K562 (cell line): Measurements from ENCODE around the gene NKAIN4. TPM values are rescaled to one million over a fixed set of nuclear protein-coding genes. Genes with fewer than 3 reads are reported as not detected.

ENCODE experiments used
- ATAC-seq: fragments of 200-7000 bp; cut with Tn5 transposase; 3 replicates; pipeline ENCODE4 v1.9.1; 2020; ENCODE audit warnings: moderate library complexity
- BruUV-seq: library from RNA; stranded (reverse); fragments of 400-500 nt; replicated peaks from 2 replicates; lab custom pipeline; 2021; lab: Mats Ljungman, UMichigan
- CTCF ChIA-PET: fragments of 300-600 bp; formaldehyde crosslinking; extraction: SDS; loops from one replicate; lab custom pipeline; 2021; ENCODE audit warnings: low intra/inter-chr PET ratio; lab: Yijun Ruan, JAX
- POLR2A ChIA-PET: fragments of 300-600, 350-650 bp; sonication (Branson Sonifier 250); formaldehyde crosslinking; extraction: SDS; loops from one replicate; lab custom pipeline; 2021; ENCODE audit warnings: antibody characterized with exemption, inconsistent platforms; lab: Yijun Ruan, JAX
- DNase-seq, 4 experiments: peaks; one replicate each; pipeline versions ENCODE4 v3.0.0 to v3.0.0-alpha.2; 2011 to 2018; ENCODE audit warnings: low spot score in 3 of 4, mixed read lengths in 3 of 4; ENCODE audit errors: extremely low read depth in 1 of 4
- FAIRE-seq: peaks from 2 replicates; lab custom pipeline; 2011; peaks lifted over from hg19 to GRCh38; lab: Jason Lieb, UNC
- H2AFZ ChIP-seq: 2 replicates; pipeline ENCODE4 v1.6.0; 2011; ENCODE audit warnings: low read depth, low read length, control low read depth, inconsistent platforms
- H3K27ac ChIP-seq: fragments of 200-600 bp; 3 replicates; pipeline ENCODE4 v1.8.0; 2011; ENCODE audit warnings: low read depth, mild to moderate bottlenecking, control low read depth, inconsistent platforms, low read length, moderate library complexity, mixed read lengths; ENCODE audit errors: extremely low read depth
- H3K27me3 ChIP-seq, 2 experiments: fragments of 300-600 bp in 1 of 2; 2 replicates in 1 of 2; 3 replicates in 1 of 2; pipeline versions ENCODE4 v1.6.0 to v1.8.0; 2011; ENCODE audit warnings: inconsistent platforms in 2 of 2, low read length in 2 of 2, mild to moderate bottlenecking in 1 of 2, mixed read lengths in 1 of 2, moderate library complexity in 1 of 2; ENCODE audit not compliant: control insufficient read depth in 2 of 2, insufficient read depth in 2 of 2
- H3K36me3 ChIP-seq: fragments of 300-600 bp; 3 replicates; pipeline ENCODE4 v1.8.0; 2011; ENCODE audit warnings: mild to moderate bottlenecking, low read length, inconsistent platforms; ENCODE audit not compliant: control insufficient read depth, insufficient read depth
- H3K4me1 ChIP-seq, 2 experiments: fragments of 200-600 bp in 1 of 2; replicated peaks in 1 of 2; 2 replicates in 1 of 2; 3 replicates in 1 of 2; pipeline versions ENCODE4 v1.5.1 to v1.8.0; 2011; ENCODE audit warnings: inconsistent platforms in 2 of 2, low read length in 2 of 2, mild to moderate bottlenecking in 1 of 2, mixed read lengths in 1 of 2, moderate library complexity in 1 of 2; ENCODE audit not compliant: control insufficient read depth in 2 of 2, insufficient read depth in 2 of 2
- H3K4me2 ChIP-seq: 2 replicates; pipeline ENCODE4 v1.6.1; 2011; ENCODE audit warnings: low read length, control low read depth, inconsistent platforms, mixed read lengths; ENCODE audit not compliant: insufficient read depth
- H3K4me3 ChIP-seq: fragments of 200-600 bp; sonication (generic), shearing (Covaris generic); 2 replicates; pipeline ENCODE4 v1.5.1; 2016; ENCODE audit warnings: control low read depth, inconsistent platforms
- H3K79me2 ChIP-seq: fragments of 200-600 bp; 3 replicates; pipeline ENCODE4 v1.8.0; 2011; ENCODE audit warnings: low read length, inconsistent platforms; ENCODE audit not compliant: control insufficient read depth, insufficient read depth
- H3K9ac ChIP-seq, 2 experiments: 2 replicates each; pipeline versions ENCODE4 v1.6.0 to v1.6.1; 2011; ENCODE audit warnings: low read depth in 2 of 2, low read length in 2 of 2, control low read depth in 1 of 2, inconsistent platforms in 1 of 2, mild to moderate bottlenecking in 1 of 2, mixed read lengths in 1 of 2; ENCODE audit not compliant: insufficient read depth in 1 of 2
- H3K9me1 ChIP-seq: one replicate; pipeline ENCODE4 v1.6.0; 2011; ENCODE audit warnings: inconsistent platforms, mild to moderate bottlenecking, low read length, moderate library complexity; ENCODE audit not compliant: control insufficient read depth, insufficient read depth
- H3K9me3 ChIP-seq: replicated peaks from 2 replicates; pipeline ENCODE4 v1.5.1; 2011; ENCODE audit warnings: low read depth, low read length, inconsistent platforms; ENCODE audit not compliant: control insufficient read depth, insufficient read depth
- H4K20me1 ChIP-seq: replicated peaks from 2 replicates; pipeline ENCODE4 v1.6.1; 2011; ENCODE audit warnings: low read length, inconsistent platforms, mixed read lengths; ENCODE audit not compliant: control insufficient read depth, insufficient read depth
- CBX1 ChIP-seq: sonication (generic); IDR thresholded peaks from 2 replicates; pipeline ENCODE4 v1.6.1; 2016; ENCODE audit warnings: antibody characterized with exemption, low read depth, mild to moderate bottlenecking
- FOXA1 ChIP-seq: fragments of 450-650 bp; IDR thresholded peaks from 2 replicates; pipeline ENCODE4 v1.6.1; 2016; ENCODE audit warnings: mild to moderate bottlenecking, borderline replicate concordance
- IFI16 ChIP-seq: fragments of 250-450 bp; sonication (Bioruptor Pico); IDR thresholded peaks from 2 replicates; pipeline ENCODE4 v2.1.2; 2022; ENCODE audit warnings: mild to moderate bottlenecking, inconsistent platforms
- KHSRP ChIP-seq: fragments of 450-650 bp; IDR thresholded peaks from 2 replicates; pipeline ENCODE4 v1.6.1; 2017
- U2AF1 ChIP-seq: fragments of 200-400 bp; formaldehyde crosslinking; optimal IDR thresholded peaks from 2 replicates; pipeline ENCODE3; 2017; ENCODE audit warnings: mild to moderate bottlenecking, low read depth, low read length, moderate library complexity
- ZNF263 ChIP-seq: sonication (generic); formaldehyde crosslinking; IDR thresholded peaks from 2 replicates; pipeline ENCODE4 v1.8.0; 2022; ENCODE audit warnings: mild to moderate bottlenecking, missing genetic modification reagents, borderline replicate concordance
- WGBS: fragments of 100-300 bp; shearing (Covaris generic); methylation state at CpG from one replicate; pipeline ENCODE4 v1.1.6; 2016; ENCODE audit warnings: low coverage, mixed read lengths; ENCODE audit not compliant: insufficient coverage; ENCODE audit errors: missing lambda C conversion rate; 5-methylcytosine and 5-hydroxymethylcytosine counted together
- in situ Hi-C: fragments of 300-500 bp; cut with MboI; formaldehyde crosslinking; loops from 4 replicates; pipeline ENCODE4 v1.15.0; 2018; ENCODE audit warnings: inconsistent platforms, mixed read lengths
- intact Hi-C: fragments of 100-400 bp; cut with micrococcal nuclease; formaldehyde crosslinking; loops from 2 replicates; pipeline ENCODE4 v1.14.2; 2022
- polyA plus RNA-seq, 8 experiments: library from polyadenylated mRNA; depleted of rRNA in 4 of 8; stranded (reverse) in 5 of 8; unstranded in 3 of 8; fragments of >200 nt; fragmentation: Nextera tagmentation in 2 of 8; fragmentation: Illumina TruSeq in 1 of 8; extraction: Ambion mirVana in 2 of 8; extraction: Trizol in 1 of 8; gene quantifications; 2 replicates each; pipeline versions ENCODE4 v1.2.1 to v1.2.3, GENCODE V29; 2011 to 2014; ENCODE audit warnings: inconsistent platforms in 1 of 8, missing spikeins in 1 of 8
- total RNA-seq, 7 experiments: library from RNA; depleted of rRNA in 6 of 7; stranded (reverse); fragments of >200 nt in 6 of 7; fragmentation: Illumina TruSeq in 2 of 7; extraction: Trizol in 2 of 7; gene quantifications; 2 replicates each; pipeline versions ENCODE4 v1.2.1 to v1.2.3, GENCODE V29; 2011 to 2021; ENCODE audit warnings: low replicate concordance in 1 of 7
- TF ChIP-seq, protein P1 (sequence below): fragments of 250-450 bp; sonication (Bioruptor Pico); IDR thresholded peaks from 2 replicates; pipeline ENCODE4 v1.8.0; 2021; ENCODE audit warnings: moderate library complexity, mild to moderate bottlenecking, inconsistent platforms
- TF ChIP-seq, protein P2 (sequence below): fragments of 450-650 bp; formaldehyde crosslinking; conservative IDR thresholded peaks from 2 replicates; pipeline ENCODE4 v1.4.0; 2022; ENCODE audit warnings: mild to moderate bottlenecking, missing genetic modification characterization

Gene NKAIN4
- total and polyA plus RNA-seq, 9 of the 15 experiments (the other 6 are each of a cell fraction or from before 2014, with no cell fraction given) = not detected

DNA sequence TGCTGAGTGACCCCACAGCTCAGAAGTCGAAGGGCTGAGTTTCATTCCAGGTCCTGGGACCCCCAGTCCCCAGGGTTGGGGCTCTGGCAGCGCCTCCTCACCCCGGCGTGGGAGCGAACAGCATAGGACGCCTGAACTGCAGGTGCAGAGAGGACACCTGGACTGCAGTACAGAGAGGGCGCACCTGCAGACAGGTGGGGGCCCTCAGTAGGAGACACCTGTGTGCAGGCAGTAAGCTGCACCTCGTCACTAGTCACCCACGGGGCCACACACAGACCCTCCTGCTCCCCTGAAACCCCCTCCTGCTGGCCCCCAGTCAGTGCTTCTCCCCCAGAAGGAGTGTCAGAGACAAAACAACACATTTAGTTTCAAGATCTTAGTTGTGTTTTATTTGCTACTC is 8.6 kb upstream of the NKAIN4 start (continued):
- TF ChIP-seq IFI16 (CRISPR knock-in tag) = no peak
- TF ChIP-seq, protein P1, sequence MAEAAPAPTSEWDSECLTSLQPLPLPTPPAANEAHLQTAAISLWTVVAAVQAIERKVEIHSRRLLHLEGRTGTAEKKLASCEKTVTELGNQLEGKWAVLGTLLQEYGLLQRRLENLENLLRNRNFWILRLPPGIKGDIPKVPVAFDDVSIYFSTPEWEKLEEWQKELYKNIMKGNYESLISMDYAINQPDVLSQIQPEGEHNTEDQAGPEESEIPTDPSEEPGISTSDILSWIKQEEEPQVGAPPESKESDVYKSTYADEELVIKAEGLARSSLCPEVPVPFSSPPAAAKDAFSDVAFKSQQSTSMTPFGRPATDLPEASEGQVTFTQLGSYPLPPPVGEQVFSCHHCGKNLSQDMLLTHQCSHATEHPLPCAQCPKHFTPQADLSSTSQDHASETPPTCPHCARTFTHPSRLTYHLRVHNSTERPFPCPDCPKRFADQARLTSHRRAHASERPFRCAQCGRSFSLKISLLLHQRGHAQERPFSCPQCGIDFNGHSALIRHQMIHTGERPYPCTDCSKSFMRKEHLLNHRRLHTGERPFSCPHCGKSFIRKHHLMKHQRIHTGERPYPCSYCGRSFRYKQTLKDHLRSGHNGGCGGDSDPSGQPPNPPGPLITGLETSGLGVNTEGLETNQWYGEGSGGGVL = no peak

DNA sequence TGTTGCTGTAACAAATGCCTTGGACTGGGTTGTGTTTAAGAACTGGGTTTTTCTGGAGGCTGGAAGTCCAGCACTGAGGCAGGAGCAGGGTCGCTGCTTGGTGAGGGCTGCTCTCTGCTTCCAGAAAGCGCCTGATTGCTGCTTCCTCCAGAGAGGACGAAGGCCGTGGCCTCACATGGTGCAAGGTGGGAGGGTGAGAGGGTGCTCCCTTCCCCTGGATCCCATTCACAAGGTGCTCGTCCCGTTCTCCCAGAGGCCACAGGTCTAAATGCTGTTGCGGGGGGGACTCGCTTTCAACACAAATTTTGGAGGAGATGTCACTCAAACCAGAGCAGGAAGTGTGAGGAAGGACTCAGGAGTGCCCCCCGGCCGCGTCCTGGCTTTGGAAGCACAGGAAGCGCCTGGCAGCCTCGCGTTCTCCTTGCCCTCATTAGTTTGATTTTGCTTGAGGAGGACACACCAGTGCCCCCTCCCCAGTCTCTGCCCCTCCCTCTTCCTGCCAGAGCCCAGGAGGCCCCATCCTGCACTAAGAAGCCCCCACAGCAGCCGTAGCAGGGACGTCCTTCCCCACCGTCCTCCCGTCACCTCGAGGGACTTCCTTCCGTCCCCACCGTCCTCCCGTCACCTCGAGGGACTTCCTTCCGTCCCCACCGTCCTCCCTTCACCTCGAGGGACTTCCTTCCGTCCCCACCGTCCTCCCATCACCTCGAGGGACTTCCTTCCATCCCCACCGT is 7.7 kb upstream of the NKAIN4 start:
- in situ Hi-C loops (no loop called here), intact Hi-C loops (no loop called here)
- FAIRE-seq (no peak), ATAC-seq (no peak), DNase-seq (no peak)
- Histone ChIP-seq H3K4me3 (no peak overlapping the region), H3K9ac (peak overlapping the region in 1 of 2 experiments; percentile 35; a peak in 1 of 4 replicates), H3K9me1 (no peaks in the 10 kb centered on the region), H4K20me1 (0 out of 2 replicates have a peak, but pooled peaks cover 11% of the 10 kb centered on the region), H2AFZ (no peak overlapping the region), H3K9me3 (no peaks in the 10 kb centered on the region), H3K36me3 (no peaks in the 10 kb centered on the region), H3K79me2 (no peaks in the 10 kb centered on the region), H3K27ac (no peak overlapping the region), H3K4me1 (peaks cover 11 to 21% of the 10 kb centered on the region in 2 experiments), H3K27me3 (peaks cover 27 to 65% of the 10 kb centered on the region in 2 experiments; a peak in 4 of 5 replicates), H3K4me2 (no peak overlapping the region)
- TF ChIP-seq CBX1 (no peak), KHSRP (no peak), U2AF1 (no peak), FOXA1 (no peak), ZNF263 (CRISPR knock-in tag) (peak; percentile 56; the same call in 1 of the 2 replicates)
- TF ChIP-seq, protein P2, sequence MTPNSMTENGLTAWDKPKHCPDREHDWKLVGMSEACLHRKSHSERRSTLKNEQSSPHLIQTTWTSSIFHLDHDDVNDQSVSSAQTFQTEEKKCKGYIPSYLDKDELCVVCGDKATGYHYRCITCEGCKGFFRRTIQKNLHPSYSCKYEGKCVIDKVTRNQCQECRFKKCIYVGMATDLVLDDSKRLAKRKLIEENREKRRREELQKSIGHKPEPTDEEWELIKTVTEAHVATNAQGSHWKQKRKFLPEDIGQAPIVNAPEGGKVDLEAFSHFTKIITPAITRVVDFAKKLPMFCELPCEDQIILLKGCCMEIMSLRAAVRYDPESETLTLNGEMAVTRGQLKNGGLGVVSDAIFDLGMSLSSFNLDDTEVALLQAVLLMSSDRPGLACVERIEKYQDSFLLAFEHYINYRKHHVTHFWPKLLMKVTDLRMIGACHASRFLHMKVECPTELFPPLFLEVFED (CRISPR knock-in tag) = no peak
- BruUV-seq = no TSS peak
- CTCF ChIA-PET = no interaction called here
- POLR2A ChIA-PET = no interaction called here
- WGBS = 13% methylated on average over 28 of the region's 30 CpGs
